Inflammatory macrophage (primary cell): Measurements from ENCODE around the gene ALG1.
"Not testable (repeated sequence)": the region's sequence is repeated elsewhere in the genome, so short reads cannot be mapped to it uniquely, and the experiment has no call there.

Source experiments
- DNase-seq, 2 donors: peaks; one replicate each; pipeline ENCODE4 v3.0.0-alpha.2; 2020 to 2022

ALG1 gene

DNA sequence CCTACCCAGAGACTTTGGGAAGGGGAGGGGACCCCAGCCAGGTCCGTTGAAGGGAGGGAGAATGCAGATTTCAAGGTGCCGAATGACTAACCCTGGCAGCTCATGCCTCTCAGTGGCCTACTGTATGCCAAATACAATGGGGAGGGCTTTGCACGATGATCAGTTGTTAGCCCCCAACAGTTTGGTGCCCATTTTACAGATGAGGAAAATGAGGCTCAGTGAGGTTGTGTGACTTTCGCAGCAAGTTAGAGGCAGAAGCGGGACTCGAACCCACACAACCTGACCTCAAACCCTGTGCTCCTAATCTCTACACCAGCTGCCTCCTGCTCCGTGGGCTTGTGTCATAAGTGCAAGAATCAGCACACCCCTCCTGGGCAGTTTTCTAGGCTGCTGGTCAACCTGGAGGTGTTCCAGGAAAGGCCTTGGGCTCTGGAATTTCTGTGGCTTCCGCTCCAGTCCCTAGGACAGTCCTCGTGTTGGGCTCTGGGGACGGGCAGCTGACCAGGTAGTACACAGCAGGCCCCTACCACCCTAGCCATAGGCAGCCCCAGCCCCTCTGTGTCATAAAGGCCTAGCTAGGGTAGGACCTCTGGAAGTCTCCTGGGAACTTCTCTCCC, 26.0 kb upstream of the ALG1 start:
- DNase-seq: no peak

DNA sequence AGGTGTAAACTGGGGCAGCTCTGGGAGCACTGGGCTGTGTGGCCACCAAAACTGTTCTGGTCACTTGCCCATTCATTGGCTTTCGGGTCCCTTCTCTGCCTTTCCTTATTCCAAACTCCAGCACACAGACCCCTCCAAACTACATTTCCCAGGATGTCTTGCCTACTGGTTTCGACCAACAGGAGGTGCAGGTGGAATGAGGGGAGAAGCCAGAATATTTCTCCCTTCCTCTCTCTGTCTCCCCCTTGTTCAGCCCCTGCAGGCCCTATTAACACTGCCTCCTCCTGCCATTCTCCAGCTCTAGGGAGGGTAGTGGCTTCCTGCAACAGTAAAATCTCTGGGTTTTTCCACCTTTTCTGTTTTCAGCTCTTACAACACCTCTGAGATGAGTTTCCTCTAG, 24.7 kb upstream of the ALG1 start:
- no peak for DNase-seq

DNA sequence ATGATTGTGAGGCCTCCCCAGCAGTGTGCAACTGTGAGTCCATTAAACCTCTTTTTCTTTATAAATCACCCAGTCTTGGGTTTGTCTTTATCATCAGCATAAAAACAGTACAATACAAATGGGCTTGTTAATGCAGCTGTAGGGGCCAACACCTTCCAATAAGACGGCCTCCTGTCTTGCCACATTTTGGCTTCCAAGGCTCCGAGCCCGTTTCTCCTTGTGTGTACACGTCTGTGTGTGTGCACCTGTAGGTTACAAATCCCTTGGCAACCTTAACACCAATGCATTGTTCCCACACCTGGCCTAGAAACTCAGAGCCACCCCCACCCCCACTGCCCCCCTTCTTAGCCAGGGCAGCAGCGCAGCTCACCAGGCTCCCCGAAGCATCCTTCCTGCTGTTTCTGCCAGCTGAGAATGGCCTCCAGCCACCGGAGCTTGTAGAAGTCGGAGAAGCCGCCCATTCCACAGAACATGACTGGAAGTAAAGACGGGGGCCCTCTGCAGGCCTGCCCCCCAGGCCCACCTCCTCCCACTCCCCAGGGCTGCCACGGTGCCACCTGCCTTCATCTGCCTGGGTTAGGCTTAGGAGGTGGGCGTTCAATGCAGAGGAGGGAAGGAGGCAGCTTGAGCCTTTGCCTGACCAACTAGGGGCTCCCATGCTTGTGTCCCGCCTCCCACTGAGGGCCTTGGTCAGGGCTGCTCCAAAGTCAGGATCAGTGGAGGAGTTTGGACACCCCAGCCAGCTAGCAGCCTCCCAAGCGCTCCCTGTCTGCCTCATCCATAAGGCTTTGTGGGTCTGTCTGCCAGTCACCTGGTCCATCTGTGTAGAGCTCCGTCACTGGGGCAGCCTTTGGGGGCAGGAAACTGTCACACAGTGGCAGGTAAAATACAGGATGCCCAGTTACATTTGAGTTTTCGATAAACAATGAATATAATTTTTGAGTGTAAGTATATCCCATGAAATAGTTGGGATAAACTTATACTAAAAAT, 16.5 kb upstream of the ALG1 start:
- DNase-seq: no peak

DNA sequence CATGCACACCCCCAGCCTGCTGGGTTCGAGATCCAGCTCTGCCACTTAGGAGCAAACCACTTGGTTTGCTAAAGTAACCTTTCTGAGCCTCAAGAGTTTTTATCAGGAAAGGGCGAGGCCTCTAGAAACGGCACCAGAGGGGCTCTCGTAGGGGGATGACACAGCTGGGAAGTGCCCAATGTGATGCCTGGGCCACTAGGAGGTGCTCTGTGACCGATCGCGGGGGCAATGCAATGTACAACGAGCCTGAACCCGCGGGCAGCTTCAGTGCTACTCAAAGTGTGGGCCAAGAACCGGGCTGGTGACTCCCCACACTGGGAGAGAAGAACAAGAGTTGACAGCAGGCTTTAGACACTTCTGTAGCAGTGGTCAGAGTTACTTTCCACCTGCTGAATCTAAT, 15.3 kb upstream of the ALG1 start:
- peak; percentile 40 to 68 for DNase-seq

DNA sequence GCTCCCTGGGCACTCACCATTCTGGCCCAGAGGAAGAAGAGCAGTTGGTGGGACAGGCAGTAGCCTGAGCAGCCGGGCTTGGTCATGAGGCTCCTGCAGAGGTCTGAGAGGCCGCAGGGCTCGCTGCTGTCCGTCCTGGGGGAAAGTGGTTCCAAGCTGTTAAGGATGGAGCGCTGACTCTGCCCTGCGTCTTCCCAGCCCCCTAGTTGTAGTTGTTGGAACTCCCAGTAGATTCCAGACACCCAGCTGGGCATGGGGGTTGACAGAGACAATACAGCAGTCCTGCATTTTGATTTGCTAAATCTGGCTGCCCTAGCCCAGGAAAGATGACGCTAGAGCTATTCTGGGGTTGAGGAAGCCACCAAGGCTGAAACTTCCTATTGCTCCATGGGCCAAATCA, 13.2 kb upstream of the ALG1 start:
- DNase-seq: peak; percentile 41 to 64

DNA sequence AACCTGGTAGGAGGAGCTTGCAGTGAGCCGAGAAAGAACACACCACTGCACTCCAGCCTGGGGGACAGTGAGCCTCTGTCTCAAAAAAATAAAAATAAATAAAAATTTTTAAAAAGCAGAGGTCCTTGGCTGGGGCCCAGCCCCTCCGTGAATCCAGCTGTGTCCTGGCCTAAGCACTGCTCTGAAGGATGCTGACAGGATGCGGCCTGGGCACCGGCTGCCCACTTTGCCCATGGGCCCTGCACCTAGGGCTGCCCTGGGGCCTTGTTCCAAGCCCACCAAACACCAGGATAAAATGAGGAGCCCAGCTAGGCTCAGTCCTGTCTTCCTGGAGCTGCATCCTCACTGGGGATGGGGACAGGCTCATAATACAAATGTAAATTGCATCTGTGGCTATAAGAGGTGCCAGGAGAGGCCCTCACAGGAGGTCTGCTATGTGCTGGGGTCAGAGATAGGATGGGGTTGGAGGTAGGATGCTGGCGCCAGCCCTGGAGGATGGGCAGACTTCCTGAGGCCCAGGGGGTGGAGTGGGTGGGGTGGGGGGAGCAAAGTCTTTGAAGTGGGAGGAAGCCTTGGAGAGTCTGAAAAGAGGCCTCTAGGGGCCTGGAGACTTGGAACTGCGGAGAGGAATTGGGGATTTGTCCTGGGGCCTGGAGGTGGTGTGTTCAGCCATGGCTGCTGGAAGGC, 12.1 kb upstream of the ALG1 start:
- no peak for DNase-seq

DNA sequence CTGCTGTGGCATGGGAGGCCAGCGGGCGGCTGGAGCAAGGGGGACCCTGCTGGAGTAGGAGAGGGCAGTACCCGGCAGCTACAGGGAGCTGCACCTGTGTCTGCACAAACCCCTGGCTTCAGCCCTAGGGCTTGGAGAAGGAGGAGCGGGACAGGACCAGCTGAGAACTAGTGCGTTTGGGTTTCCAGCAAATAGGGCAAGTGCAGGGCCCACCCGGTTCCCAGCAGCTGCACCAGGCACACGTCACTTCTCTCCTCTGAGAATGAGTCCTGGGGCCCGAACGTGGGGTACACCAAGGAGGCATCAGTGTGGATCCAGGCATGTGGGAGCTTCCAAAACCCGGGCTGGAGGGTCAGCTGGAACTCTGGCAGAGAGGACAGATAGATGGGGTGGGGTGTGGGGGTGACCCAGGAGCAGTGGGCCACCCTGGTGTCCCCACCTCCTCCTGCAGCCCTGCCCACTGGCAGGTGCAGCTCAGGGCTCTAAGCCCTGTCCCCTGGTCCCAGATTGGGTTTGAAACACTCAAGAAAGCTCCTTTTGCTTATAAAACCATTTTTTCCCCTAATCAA, 11.5 kb upstream of the ALG1 start:
- DNase-seq: no peak

DNA sequence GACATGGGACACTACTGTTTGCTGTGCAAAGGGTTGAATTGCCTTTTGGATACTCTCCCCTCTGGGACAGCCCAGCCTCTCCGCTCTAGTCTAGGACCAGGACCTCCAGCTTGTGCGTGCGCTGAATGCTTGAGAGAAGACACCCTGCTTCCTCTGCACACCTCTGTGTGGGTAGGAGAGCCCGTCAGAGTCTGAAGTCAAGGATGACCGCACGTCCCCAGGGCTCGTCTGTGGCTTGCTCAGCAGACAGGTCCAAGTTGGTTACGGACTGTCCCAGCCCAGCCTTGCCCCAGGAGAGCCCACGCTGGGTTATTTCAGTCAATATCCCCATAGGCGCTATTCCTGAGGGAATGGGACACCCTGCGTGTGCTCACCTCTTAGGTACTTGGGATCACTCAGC, 9.6 kb upstream of the ALG1 start:
- DNase-seq: no peak

DNA sequence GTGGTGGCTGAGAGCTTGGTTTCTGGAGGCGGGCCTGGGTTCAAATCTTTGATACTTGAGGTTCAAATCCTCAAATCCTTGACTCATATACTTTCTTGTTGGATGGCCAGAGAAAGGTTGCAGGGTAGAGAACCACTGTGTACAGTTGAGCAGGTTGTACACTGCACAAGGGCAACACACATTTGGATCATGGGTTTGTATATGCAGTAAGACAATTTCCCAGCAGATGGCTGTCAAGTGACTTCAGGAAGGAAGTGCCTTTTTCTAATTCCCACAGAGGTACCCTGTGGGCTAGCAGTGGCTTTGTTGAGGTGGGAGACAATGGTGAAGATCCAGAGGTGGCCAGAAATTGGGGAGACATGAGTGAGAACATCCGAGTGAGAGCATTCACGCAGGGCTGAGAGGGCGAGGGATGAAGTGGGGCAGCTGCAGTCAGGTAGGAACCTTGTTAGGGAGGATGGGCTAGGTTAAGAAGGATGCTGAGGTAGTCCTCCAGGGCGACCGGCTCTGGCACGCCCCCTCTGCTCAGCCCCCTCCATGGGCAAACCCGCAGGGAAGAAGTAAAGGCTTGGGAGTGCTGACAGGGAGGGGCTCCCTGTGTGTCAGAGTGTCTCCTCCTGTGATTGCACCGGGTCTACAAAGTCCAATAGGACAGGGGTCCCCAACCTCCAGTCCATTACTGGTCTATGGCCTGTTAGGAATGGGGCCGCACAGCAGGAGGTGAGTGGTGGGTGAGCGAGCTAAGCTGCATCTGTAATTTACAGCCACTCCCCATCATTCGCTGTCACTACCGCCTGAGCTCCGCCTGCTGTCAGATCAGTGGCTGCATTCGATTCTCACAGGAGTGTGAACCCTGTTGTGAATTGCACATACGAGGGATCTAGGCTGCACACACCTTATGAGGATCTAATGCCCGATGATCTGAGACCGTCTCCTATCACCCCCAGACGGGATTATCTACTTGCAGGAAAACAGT, 8.6 kb upstream of the ALG1 start:
- DNase-seq: no peak

DNA sequence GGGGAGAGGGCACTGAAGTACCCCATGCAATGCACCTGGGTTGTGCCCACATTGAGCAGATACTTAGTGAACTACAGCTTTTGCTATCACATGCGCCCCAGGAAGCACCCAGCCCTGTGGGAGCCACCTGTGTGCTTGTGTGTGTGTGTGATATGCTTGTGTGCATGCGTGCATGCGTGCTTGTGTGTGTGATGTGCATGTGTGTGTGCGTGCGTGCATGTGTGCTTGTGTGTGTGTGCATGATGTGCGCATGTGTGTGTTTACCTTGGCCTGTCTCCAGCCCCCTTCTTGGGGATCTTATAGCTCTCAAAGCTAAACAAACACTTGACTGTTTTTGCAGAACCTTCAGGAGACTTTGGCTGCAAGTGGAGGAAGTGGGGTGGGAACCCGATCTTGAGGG, 6.7 kb upstream of the ALG1 start:
- DNase-seq: no peak

DNA sequence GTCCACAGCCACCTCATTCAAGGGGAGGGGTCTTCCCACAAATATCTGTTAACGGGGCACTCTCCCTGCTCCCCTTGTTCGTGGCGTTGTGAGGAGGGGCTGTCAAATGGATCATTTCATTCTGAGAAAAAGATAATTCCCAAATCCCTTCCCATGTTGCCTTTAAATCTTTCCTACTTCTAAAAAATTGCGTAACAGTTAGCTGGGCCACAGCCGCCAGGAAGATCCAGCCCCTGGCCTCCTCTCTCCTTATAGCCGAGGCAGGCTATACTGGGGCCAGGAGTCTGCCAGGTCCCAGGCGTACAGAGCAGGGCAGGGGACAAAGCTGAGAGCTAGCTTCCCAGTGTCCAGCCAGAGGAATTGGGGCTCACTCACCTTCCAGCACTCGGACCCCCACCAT, 6.3 kb upstream of the ALG1 start:
- no peak for DNase-seq

DNA sequence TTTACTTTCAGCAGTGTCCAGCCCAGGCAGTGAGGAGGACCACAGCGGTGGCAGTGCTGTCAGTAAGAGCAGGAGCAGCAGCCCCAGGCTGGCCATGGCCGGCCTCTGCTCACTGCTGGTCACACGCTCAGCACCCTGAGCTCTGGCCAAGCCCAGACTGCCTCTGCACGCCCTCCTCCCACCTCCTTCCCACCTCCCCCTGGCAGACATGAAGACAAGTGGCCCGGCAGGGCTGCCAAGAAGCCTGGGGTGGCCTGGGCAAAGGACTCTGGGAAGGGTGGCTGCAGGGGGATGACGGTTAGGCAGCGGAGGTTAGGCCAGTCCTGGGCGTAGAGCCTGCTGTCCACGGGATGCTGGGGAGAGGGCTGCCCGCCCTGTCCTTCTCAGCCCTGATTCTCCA, 5.8 kb upstream of the ALG1 start, which contains the start of gene C16orf89:
Gene C16orf89 (minus strand): TSS at position 144 of the 400 bp plus-strand sequence. CDS start 48 bp downstream, at position 96.
- DNase-seq: no peak

DNA sequence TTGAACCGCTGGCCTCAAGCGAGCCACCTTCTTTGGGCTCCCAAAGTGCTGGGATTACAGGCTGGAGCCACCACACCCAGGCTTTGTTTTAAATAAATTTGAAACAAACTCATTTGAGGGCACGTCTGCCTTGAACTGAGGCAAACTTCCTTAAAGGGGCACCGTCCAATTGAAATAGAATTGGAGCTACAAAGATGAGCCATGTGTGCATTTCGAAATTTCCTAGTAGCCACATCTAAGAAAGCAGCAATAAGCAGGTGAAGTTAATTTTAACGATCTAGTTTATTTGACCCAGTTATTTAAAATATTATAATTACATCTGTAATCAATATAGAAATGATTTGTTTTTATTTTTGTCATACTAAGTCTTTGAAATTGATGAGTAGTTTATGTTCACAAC, 5.1 kb upstream of the ALG1 start:
- no peak for DNase-seq

DNA sequence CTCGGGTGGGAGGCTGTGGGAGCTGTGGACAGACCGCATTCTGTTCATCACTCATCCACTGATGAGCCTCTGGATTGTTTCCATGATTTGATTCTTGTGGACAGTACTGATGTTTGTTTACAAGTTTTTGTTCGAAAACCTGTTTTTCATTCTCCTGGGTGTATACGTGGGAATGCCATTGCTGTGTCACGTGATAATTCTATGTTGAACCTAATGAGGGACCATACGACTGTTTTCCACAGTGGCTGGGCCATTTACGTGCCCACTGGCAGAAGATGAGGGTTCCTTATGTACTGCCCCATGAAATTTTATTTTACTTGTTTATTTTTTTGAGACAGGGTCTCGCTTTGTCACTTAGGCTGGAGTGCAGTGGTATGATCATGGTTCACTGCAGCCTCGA, 2.6 kb upstream of the ALG1 start:
- no peak for DNase-seq

DNA sequence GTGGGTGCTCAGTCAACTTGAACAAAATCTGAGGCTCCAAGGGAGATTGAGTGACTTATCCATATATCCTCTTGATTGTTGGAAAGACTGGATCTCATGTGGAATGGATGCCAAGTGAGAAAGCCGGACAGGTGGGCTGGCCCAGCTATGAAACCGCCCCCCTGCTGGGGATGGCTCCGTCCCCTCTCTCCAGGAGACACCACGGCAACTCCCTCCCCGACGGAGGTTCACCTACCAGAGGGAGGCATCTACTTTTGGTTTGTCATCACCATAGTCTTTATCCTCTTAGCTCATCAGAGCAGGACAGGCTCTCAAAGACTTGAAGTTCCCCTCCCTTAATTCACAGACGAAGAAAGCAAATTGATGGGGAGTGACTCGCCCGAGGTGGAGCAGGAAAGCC, 1.8 kb upstream of the ALG1 start:
- no peak for DNase-seq

DNA sequence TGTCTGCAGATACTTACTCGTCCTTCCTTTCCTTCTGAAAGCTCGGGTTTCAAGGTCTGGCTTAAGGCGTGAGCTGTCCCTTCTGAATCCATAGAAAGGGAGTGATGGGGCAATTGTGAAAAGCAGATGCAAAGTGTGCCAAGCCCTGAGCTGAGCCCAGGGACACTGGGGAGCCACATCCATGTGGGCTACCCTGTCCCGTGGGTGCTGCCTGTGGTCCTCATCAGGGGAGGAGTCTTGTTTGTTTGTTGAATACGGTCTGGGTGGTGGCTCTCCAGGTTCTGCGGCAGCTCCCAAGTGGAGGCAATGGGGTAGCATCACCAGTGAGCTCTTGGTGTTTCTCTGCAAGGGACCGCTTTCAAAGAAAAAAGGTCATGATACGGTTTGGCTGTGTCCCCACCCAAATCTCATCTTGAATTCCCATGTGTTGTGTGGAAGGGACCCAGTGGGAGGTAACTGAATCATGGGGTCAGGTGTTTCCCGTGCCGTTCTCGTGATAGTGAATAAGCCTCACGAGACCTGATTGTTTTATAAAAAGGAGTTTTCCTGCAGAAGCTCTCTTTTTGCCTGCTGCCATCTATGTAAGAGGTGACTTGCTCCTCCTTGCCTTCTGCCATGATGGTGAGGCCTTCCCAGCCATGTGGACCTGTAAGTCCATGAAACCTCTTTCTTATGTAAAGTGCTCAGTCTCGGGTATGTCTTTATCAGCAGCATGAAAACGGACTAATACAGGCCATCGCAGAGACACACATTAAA, 1.0 kb upstream of the ALG1 start:
- DNase-seq: no peak

DNA sequence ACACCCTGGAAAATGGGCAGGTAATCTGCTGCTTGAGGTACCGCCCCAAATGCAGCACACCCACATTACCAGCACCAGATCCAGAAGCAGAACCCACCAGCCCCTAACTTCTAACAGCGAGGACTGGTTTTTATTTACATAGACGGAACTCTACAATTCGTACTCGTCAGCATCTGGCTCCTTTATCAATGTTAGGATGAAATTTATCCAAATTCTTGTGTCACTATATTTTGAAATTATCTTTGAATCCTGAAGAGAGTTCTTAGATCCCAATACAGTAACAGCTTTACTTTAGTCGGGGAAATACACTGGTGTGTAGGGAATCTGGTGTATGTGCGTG, 332 bp upstream of the ALG1 start:
- DNase-seq: no peak

DNA sequence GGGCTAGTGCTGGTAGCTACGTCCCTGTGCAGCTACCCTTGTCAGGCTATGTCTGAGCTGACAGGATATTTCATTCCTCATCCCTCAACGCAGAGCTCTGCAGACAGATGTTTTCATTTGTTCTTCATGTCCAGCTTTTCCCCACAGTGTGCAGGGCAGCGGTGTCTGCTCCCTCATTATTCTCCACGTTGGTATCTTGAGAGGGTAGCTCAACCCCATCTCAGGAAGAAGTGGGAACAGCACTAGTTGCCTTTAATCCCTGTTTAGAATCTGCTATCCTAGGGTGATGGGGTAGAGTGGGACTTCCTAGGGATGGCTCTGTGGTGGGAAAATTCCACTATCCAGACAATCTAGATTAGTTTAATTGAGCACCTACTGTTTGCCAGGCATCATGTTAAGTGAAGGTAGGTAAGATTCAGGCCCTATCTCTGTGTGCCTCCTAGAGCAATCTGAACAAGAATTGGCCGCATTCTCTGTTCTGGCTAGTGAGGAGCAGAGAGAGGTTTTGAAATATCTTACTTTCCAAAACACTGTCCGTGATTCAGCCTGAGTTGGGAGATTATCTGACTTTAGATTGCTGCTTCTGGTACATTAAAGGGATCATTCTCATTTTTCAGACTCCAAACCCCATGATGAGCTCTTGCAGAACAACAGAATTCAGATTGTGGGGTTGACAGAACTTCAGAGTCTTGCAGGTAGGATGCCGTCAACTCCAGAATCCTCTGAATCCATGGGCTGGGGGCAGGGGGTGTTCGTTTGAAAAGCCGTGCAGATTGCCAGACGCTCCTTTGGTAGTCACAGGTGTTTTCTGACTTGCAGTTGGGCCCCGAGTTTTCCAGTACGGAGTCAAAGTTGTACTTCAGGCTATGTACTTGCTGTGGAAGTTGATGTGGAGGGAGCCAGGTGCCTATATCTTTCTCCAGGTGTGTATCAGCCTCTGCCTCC, 963 bp downstream of the ALG1 start:
- no peak for DNase-seq

DNA sequence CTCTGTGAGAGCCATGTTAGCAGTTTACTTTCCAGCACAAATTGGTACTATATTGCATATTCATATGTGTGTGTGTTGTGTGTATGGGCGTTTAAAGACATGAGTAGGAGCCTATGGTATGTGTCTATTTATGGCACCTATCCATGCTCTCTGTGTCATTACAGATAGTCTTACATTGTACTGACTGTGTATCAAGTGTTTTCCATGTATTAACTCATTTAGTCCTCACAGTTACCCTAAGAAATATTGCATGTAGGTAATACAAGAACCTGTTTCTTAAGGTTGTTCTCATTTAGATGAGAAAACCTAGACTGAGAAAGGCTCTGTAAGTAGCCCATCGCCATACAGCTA, 1.6 kb downstream of the ALG1 start:
- no peak for DNase-seq

DNA sequence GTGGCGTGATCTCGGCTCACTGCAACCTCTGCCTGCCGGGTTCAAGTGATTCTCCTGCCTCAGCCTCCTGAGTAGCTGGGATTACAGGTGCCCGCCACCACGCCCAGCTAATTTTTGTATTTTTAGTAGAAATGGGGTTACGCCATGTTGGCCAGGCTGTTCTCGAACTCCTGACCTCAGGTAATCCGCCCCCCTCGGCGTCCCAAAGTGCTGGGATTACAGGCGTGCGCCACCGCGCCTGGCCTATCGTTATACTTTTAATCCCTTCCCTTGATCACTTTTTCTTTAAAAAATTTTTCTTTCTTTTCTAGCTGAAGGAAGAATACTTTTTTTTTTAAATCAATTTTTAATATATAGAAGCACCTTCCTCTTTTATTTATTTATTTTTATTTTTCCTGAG, 2.1 kb downstream of the ALG1 start:
- DNase-seq: not testable (repeated sequence)
